HG03045 (cell line): ENCODE data around the gene IMP4.

Experiments
- ATAC-seq: cut with Tn5 transposase; IDR thresholded peaks from one replicate; pipeline ENCODE4 v1.9.1; 2021; ENCODE audit warnings: mild to moderate bottlenecking, moderate library complexity; ENCODE audit not compliant: unreplicated experiment

IMP4 gene

GRCh38 chr2:130355578-130356431, 13.1 kb downstream of the IMP4 start, which contains the start of gene PTPN18:
TSS of gene PTPN18 (plus strand) at chr2:130356056. CDS start at chr2:130356108, 52 bp downstream.
- peak; percentile 93 for ATAC-seq

DNA sequence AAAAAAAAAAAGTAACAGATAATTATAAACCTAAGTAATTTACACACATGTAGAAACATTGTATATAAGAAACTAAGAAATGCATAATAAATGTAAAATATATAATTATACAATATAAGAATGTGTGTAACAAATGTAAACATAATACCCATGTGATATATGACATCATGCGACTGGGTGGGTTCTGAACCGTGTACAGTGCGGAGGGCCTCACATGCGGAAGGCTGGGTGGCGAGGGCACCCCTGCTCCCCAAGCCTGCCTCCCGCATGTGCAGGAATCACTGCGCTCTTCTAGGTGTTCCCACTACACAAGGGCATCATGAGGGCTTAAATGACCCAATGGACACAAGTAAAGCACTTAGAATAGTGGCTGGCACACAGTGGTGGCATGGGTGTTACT, 15.2 kb downstream of the IMP4 start:
- no peak for ATAC-seq

GRCh38 chr2:130358420-130359350, 16.0 kb downstream of the IMP4 start:
- ATAC-seq: no peak

- no peak for ATAC-seq
Measured at GRCh38 chr2:130359466-130359865, 16.8 kb downstream of the IMP4 start.

GRCh38 chr2:130363479-130363878, 20.8 kb downstream of the IMP4 start:
- no peak for ATAC-seq

DNA sequence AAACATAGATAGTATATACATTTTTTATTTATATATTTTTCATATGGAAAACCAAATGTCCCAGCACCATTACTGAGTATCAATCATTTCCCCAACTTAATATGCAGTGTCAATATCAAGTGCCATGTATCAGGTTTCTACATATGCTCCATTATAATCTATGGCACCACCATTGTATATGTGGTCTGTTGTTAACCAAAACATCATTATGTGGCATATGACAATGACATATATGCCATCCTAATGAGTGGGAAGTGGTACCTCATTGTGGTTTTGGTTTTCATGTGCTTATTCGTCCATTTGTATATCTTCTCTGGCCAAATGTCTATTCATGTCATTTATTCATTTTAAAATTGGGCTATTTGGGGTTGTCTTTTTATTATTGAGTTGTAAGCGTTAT, 22.4 kb downstream of the IMP4 start:
- no peak for ATAC-seq

GRCh38 chr2:130365963-130366362, 23.3 kb downstream of the IMP4 start:
- ATAC-seq: no peak

- no peak for ATAC-seq
Measured at GRCh38 chr2:130366720-130367119, 24.0 kb downstream of the IMP4 start.

GRCh38 chr2:130368786-130369185, 26.1 kb downstream of the IMP4 start:
- no peak for ATAC-seq

GRCh38 chr2:130369311-130369964, 26.7 kb downstream of the IMP4 start:
- no peak for ATAC-seq

- ATAC-seq: no peak
Measured at GRCh38 chr2:130369965-130370341, 27.3 kb downstream of the IMP4 start.

- no peak for ATAC-seq
Measured at GRCh38 chr2:130370490-130370889, 27.8 kb downstream of the IMP4 start.

DNA sequence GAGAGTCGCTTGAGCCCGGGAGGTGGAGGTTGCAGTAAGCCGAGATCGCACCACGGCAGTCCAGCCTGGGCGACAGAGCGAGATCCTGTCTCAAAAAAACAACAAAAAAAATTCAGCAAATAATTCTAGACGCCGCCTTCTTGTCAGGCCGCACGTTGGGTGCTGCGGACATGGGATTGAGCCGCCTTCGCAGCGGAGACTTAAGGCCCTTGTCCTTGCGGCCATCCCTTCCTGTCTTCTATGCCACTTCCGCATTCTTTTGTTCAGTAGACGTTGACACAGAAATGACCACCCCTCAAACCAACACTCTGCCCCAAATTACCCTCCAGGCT, 29.0 kb downstream of the IMP4 start:
- ATAC-seq: no peak

GRCh38 chr2:130372055-130372832, 29.5 kb downstream of the IMP4 start:
- peak; percentile 75 for ATAC-seq

DNA sequence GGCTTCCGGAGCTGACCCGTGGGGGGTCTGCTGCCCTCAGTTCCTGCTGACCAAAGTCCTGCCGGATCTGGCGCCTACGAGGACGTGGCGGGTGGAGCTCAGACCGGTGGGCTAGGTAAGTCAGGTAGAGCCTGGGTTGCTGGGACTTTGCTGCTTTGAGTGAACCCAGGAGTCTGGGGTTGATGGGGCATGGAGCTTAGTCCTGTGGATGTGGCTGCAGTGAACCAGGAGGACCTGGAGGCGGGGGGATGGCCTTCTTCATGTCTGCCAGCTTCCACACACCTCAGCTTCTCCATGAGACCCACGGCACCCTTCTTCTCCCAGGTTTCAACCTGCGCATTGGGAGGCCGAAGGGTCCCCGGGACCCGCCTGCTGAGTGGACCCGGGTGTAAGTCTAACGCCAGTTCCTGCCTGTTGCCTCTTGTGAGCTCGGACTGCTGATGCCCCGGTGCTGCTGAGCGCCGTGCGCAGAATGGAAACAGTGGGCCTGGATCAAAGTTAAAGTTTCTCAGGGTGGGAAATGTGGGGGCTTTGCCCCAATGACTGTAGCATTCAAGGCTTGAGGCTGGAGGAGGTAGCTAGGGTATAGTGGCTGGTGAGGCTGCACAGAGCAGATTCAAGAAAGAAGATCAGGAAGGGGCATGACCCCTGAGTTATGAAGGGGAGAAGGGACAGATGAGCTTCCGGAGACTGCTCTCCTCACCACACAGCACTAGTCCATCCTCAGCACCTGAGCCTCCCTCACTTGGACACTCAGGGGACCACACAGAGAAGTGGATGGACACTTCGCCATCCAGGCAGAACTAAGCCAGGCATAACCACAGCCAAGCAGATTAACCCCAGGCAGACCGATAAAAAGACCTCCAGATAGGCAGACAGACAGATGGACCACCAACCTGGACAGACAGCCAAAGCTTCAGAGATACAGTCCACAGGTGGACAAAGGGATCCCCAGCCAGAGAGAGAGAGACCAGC, 30.4 kb downstream of the IMP4 start:
- peak; percentile 3 for ATAC-seq

GRCh38 chr2:130373808-130374365, 31.2 kb downstream of the IMP4 start:
- no peak for ATAC-seq

- ATAC-seq: no peak
Measured at GRCh38 chr2:130374587-130375290, 32.0 kb downstream of the IMP4 start.
